Measurements from ENCODE around the gene TRPM8. TPM values are rescaled to one million over a fixed set of nuclear protein-coding genes. Genes with fewer than 3 reads are reported as not detected.

Gene TRPM8
- total and polyA plus RNA-seq, 2 donors from 2014 or later = 2.5 TPM; not detected in 1

DNA sequence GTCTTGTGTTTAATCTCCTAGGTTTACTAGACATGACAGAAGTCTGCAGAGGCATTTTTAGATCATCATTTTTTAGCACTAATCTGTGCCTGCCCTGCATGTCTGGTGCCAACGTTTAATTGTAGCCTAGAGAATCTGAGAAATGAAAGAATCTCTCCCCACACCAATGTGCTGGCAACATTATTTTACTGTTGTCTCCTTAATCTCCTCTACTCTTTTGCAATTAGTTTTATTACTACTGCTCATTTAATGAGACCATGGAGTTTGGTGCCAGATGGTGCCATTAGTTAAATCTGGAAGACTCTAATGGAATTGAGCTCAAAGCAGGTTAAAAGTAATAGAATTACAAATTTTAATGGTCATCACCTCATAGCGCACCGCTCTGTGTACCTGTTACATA, 129.3 kb downstream of the TRPM8 start:
- H3K9ac ChIP-seq (ENCODE audit: low read length in 3 of 3) = no peak overlapping the region
- H3K36me3 ChIP-seq (ENCODE audit: control insufficient read depth in 2 of 3, insufficient read depth in 3 of 3, low read length in 3 of 3) = no peaks in the 10 kb centered on the region
- no peaks in the 10 kb centered on the region for H3K9me3 ChIP-seq (ENCODE audit: control insufficient read depth in 2 of 3, insufficient read depth in 1 of 3, low read length in 3 of 3)
- TF ChIP-seq, protein P1, sequence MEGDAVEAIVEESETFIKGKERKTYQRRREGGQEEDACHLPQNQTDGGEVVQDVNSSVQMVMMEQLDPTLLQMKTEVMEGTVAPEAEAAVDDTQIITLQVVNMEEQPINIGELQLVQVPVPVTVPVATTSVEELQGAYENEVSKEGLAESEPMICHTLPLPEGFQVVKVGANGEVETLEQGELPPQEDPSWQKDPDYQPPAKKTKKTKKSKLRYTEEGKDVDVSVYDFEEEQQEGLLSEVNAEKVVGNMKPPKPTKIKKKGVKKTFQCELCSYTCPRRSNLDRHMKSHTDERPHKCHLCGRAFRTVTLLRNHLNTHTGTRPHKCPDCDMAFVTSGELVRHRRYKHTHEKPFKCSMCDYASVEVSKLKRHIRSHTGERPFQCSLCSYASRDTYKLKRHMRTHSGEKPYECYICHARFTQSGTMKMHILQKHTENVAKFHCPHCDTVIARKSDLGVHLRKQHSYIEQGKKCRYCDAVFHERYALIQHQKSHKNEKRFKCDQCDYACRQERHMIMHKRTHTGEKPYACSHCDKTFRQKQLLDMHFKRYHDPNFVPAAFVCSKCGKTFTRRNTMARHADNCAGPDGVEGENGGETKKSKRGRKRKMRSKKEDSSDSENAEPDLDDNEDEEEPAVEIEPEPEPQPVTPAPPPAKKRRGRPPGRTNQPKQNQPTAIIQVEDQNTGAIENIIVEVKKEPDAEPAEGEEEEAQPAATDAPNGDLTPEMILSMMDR (IDR thresholded peaks at IDR 0.05; ENCODE audit: borderline replicate concordance, extremely low read depth, insufficient read depth) = no peak
- FAIRE-seq (no peak), DNase-seq (no peak)
- H3K4me1 ChIP-seq (ENCODE audit: control insufficient read depth in 2 of 3, insufficient read depth in 2 of 3, low read depth in 1 of 3, low read length in 3 of 3) = no peaks in the 10 kb centered on the region
- no peaks in the 10 kb centered on the region for H3K27me3 ChIP-seq (ENCODE audit: control insufficient read depth, insufficient read depth, low read length)
- intact Hi-C loops (cut with DNase I) = no loop called here
- H3K4me3 ChIP-seq (ENCODE audit: low read length in 3 of 3) = no peak overlapping the region
- no peak overlapping the region for H3K27ac ChIP-seq (ENCODE audit: low read depth in 2 of 2, low read length in 2 of 2)

DNA sequence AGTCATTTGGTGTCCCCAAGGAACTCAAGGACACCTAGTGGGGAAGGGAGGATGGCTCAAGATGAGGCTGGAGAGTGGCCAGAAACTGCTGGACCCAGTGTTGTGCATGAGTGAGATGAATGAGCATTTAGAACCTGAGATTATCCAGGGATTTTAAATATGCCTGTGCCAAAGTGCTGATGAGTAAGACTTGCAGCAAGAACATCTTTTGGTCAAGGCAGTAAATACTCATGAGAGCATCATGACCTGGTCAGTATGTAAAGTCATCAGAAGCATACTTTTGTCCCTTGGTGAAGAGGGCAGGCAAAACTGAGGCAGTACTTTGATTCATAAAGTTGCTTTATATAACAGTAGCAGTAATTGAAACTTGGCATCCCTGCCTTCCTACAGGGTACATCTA, 130.2 kb downstream of the TRPM8 start:
- Histone ChIP-seq H3K4me3 (ENCODE audit: low read length in 3 of 3) (no peak overlapping the region), H3K9me3 (ENCODE audit: control insufficient read depth in 2 of 3, insufficient read depth in 1 of 3, low read length in 3 of 3) (no peaks in the 10 kb centered on the region), H3K9ac (ENCODE audit: low read length in 3 of 3) (no peak overlapping the region), H3K4me1 (ENCODE audit: control insufficient read depth in 2 of 3, insufficient read depth in 2 of 3, low read depth in 1 of 3, low read length in 3 of 3) (no peaks in the 10 kb centered on the region), H3K27me3 (ENCODE audit: control insufficient read depth, insufficient read depth, low read length) (no peaks in the 10 kb centered on the region), H3K36me3 (ENCODE audit: control insufficient read depth in 2 of 3, insufficient read depth in 3 of 3, low read length in 3 of 3) (no peaks in the 10 kb centered on the region), H3K27ac (ENCODE audit: low read depth in 2 of 2, low read length in 2 of 2) (no peak overlapping the region)
- FAIRE-seq = no peak
- TF ChIP-seq, protein P1 (IDR thresholded peaks at IDR 0.05; ENCODE audit: borderline replicate concordance, extremely low read depth, insufficient read depth) = no peak
- intact Hi-C loops (cut with DNase I) = no loop called here
- no peak for DNase-seq

DNA sequence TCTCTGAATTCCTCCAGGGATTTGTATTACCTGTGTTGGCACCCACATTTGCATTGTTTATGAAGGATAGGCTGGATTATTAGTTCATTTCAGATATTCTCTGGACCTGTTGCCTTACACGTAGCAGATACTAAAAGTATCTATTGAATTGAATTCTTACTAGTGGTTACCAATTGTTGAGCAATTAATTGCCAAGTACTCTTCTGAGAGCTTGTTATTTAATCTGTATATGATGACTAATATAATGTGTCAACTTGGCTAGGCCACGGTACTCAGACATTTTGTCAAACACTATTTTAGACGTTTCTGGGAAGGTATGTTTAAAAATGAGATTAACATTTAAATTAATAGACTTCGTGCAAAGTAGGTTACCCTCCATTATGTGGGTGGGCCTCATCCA, 130.9 kb downstream of the TRPM8 start:
- intact Hi-C loops (cut with DNase I) = no loop called here
- Histone ChIP-seq H3K36me3 (ENCODE audit: control insufficient read depth in 2 of 3, insufficient read depth in 3 of 3, low read length in 3 of 3) (no peaks in the 10 kb centered on the region), H3K4me3 (ENCODE audit: low read length in 3 of 3) (no peak overlapping the region), H3K9ac (ENCODE audit: low read length in 3 of 3) (no peak overlapping the region), H3K27ac (ENCODE audit: low read depth in 2 of 2, low read length in 2 of 2) (no peak overlapping the region), H3K4me1 (ENCODE audit: control insufficient read depth in 2 of 3, insufficient read depth in 2 of 3, low read depth in 1 of 3, low read length in 3 of 3) (no peaks in the 10 kb centered on the region), H3K9me3 (ENCODE audit: control insufficient read depth in 2 of 3, insufficient read depth in 1 of 3, low read length in 3 of 3) (no peaks in the 10 kb centered on the region), H3K27me3 (ENCODE audit: control insufficient read depth, insufficient read depth, low read length) (no peaks in the 10 kb centered on the region)
- TF ChIP-seq, protein P1 (IDR thresholded peaks at IDR 0.05; ENCODE audit: borderline replicate concordance, extremely low read depth, insufficient read depth) = no peak
- DNase-seq (no peak), FAIRE-seq (no peak)

GRCh38 chr2:234050455-234051135, 133.4 kb downstream of the TRPM8 start, which contains the start of gene SPP2:
SPP2 (plus strand) TSS chr2:234050702; CDS start chr2:234050787, 85 bp downstream.
- no peaks in the 10 kb centered on the region for H3K27me3 ChIP-seq (ENCODE audit: control insufficient read depth, insufficient read depth, low read length)
- no peak within 1 kb of the TSS for H3K4me3 ChIP-seq (ENCODE audit: low read length in 3 of 3)
- no peaks in the 10 kb centered on the region for H3K9me3 ChIP-seq (ENCODE audit: control insufficient read depth in 2 of 3, insufficient read depth in 1 of 3, low read length in 3 of 3)
- FAIRE-seq = no peak
- H3K9ac ChIP-seq (ENCODE audit: low read length in 3 of 3) = no peak within 1 kb of the TSS
- no peak for DNase-seq
- H3K4me1 ChIP-seq (ENCODE audit: control insufficient read depth in 2 of 3, insufficient read depth in 2 of 3, low read depth in 1 of 3, low read length in 3 of 3) = no peaks in the 10 kb centered on the region
- intact Hi-C loops (cut with DNase I) = no loop called here
- no peaks in the 10 kb centered on the region for H3K36me3 ChIP-seq (ENCODE audit: control insufficient read depth in 2 of 3, insufficient read depth in 3 of 3, low read length in 3 of 3)
- H3K27ac ChIP-seq (ENCODE audit: low read depth in 2 of 2, low read length in 2 of 2) = no peak within 1 kb of the TSS
- TF ChIP-seq, protein P1 (IDR thresholded peaks at IDR 0.05; ENCODE audit: borderline replicate concordance, extremely low read depth, insufficient read depth) = no peak

Data from kidney (tissue), 14 donors.